GM23338 (cell line): Measurements from ENCODE around the gene FAM83F. TPM values are rescaled to one million over a fixed set of nuclear protein-coding genes. Genes with fewer than 3 reads are reported as not detected.

Experiments used
- ATAC-seq: fragments of 200-7000 bp; cut with Tn5 transposase; 3 replicates; pipeline ENCODE4 v1.9.1; 2020
- DNase-seq: peaks from one replicate; pipeline ENCODE4 v3.0.0-alpha.2; 2015; ENCODE audit warnings: low spot score
- H2AFZ ChIP-seq: fragments of 200-600 bp; sonication (generic); 2 replicates; pipeline ENCODE4 v1.8.0; 2016; ENCODE audit warnings: antibody characterized with exemption, mild to moderate bottlenecking, moderate library complexity
- H3F3A ChIP-seq: fragments of 200-600 bp; sonication (generic); replicated peaks from 2 replicates; pipeline ENCODE4 v1.8.0; 2017; ENCODE audit warnings: antibody characterized with exemption, mixed run types, low read depth
- H3K27ac ChIP-seq: fragments of 200-600 bp; sonication (generic); 2 replicates; pipeline ENCODE4 v1.6.1; 2016; ENCODE audit warnings: low read depth
- H3K27me3 ChIP-seq: fragments of 200-600 bp; sonication (generic); 2 replicates; pipeline ENCODE4 v1.8.0; 2016; ENCODE audit warnings: mild to moderate bottlenecking, mixed run types, moderate library complexity; ENCODE audit not compliant: insufficient read depth
- H3K36me3 ChIP-seq: fragments of 200-600 bp; sonication (generic); 2 replicates; pipeline ENCODE4 v1.8.0; 2016; ENCODE audit warnings: mild to moderate bottlenecking; ENCODE audit not compliant: insufficient read depth
- H3K4me1 ChIP-seq: fragments of 200-600 bp; sonication (generic); 2 replicates; pipeline ENCODE4 v1.8.0; 2016; ENCODE audit warnings: mild to moderate bottlenecking, moderate library complexity; ENCODE audit not compliant: insufficient read depth
- H3K4me2 ChIP-seq: fragments of 200-600 bp; sonication (generic); 2 replicates; pipeline ENCODE4 v1.7.1; 2017; ENCODE audit warnings: mixed run types
- H3K4me3 ChIP-seq: fragments of 200-600 bp; sonication (generic); 2 replicates; pipeline ENCODE4 v1.6.1; 2016; ENCODE audit warnings: mixed run types
- H3K79me2 ChIP-seq: fragments of 200-600 bp; sonication (generic); replicated peaks from 2 replicates; pipeline ENCODE4 v1.8.0; 2017; ENCODE audit warnings: mild to moderate bottlenecking; ENCODE audit not compliant: insufficient read depth
- H3K9me2 ChIP-seq: fragments of 200-600 bp; sonication (generic); 2 replicates; pipeline ENCODE4 v1.8.0; 2017; ENCODE audit not compliant: insufficient read depth
- H4K20me1 ChIP-seq: fragments of 200-600 bp; sonication (generic); replicated peaks from 2 replicates; pipeline ENCODE4 v1.8.0; 2017; ENCODE audit warnings: mild to moderate bottlenecking; ENCODE audit not compliant: insufficient read depth
- H3K27ac Mint-ChIP-seq: 2 replicates; pipeline ENCODE4 v1.8.0; 2020; ENCODE audit warnings: inconsistent platforms, mild to moderate bottlenecking, moderate library complexity, mixed read lengths
- H3K27me3 Mint-ChIP-seq: 3 replicates; pipeline ENCODE4 v1.8.0; 2022; ENCODE audit warnings: low read depth, mild to moderate bottlenecking, moderate library complexity, mixed read lengths, inconsistent platforms; ENCODE audit not compliant: insufficient read depth, poor library complexity
- H3K36me3 Mint-ChIP-seq: 3 replicates; pipeline ENCODE4 v1.8.0; 2021; ENCODE audit warnings: low read depth, mild to moderate bottlenecking, inconsistent platforms, moderate library complexity, mixed read lengths
- H3K4me1 Mint-ChIP-seq: 3 replicates; pipeline ENCODE4 v1.8.0; 2020; ENCODE audit warnings: mild to moderate bottlenecking, inconsistent platforms, mixed read lengths
- H3K4me3 Mint-ChIP-seq: 3 replicates; pipeline ENCODE4 v1.8.0; 2021; ENCODE audit warnings: moderate library complexity, mild to moderate bottlenecking, inconsistent platforms, mixed read lengths
- H3K9me3 Mint-ChIP-seq: 3 replicates; pipeline ENCODE4 v1.8.0; 2020; ENCODE audit warnings: moderate library complexity, mild to moderate bottlenecking, inconsistent platforms, mixed read lengths
- CREB1 ChIP-seq: fragments of 250-450 bp; sonication (Bioruptor Pico); IDR thresholded peaks from 2 replicates; pipeline ENCODE4 v1.5.0; 2020; ENCODE audit warnings: low read depth, mild to moderate bottlenecking, moderate library complexity
- ETS1 ChIP-seq: IDR thresholded peaks from 2 replicates; pipeline ENCODE4 v1.6.1; 2016; ENCODE audit warnings: antibody characterized with exemption
- EZH2 ChIP-seq: fragments of 200-600 bp; sonication (generic); IDR thresholded peaks from one replicate; pipeline ENCODE4 v1.8.0; 2017; ENCODE audit warnings: antibody characterized with exemption, mild to moderate bottlenecking, low read depth; ENCODE audit not compliant: unreplicated experiment
- EZH2phosphoT487 ChIP-seq: fragments of 200-600 bp; sonication (generic); IDR thresholded peaks from one replicate; pipeline ENCODE4 v1.8.1; 2018; ENCODE audit warnings: antibody characterized with exemption; ENCODE audit not compliant: unreplicated experiment
- JUNB ChIP-seq: IDR thresholded peaks from one replicate; pipeline ENCODE4 v1.6.1; 2016; ENCODE audit warnings: antibody characterized with exemption; ENCODE audit not compliant: unreplicated experiment
- NANOG ChIP-seq: IDR thresholded peaks from 2 replicates; pipeline ENCODE4 v1.6.1; 2016; ENCODE audit warnings: antibody characterized with exemption, borderline replicate concordance
- POLR2AphosphoS5 ChIP-seq: IDR thresholded peaks from 2 replicates; pipeline ENCODE4 v1.6.1; 2016; ENCODE audit warnings: antibody characterized with exemption, low read depth
- STAT1 ChIP-seq: IDR thresholded peaks from one replicate; pipeline ENCODE4 v1.6.1; 2016; ENCODE audit warnings: antibody characterized with exemption; ENCODE audit not compliant: unreplicated experiment
- ZNF114 ChIP-seq: fragments of 250-450 bp; sonication (Bioruptor Pico); IDR thresholded peaks from 2 replicates; pipeline ENCODE4 v1.5.0; 2020; ENCODE audit warnings: mild to moderate bottlenecking, moderate library complexity
- ZNF331 ChIP-seq: fragments of 250-450 bp; sonication (Bioruptor Pico); IDR thresholded peaks from 2 replicates; pipeline ENCODE4 v1.5.0; 2020; ENCODE audit warnings: low read depth, mild to moderate bottlenecking, moderate library complexity
- polyA plus RNA-seq: library from polyadenylated mRNA; unstranded; fragments of >200 nt; fragmentation: Nextera tagmentation; extraction: Ambion mirVana; gene quantifications from 2 replicates; pipeline ENCODE4 v1.2.1, GENCODE V29; 2016
- total RNA-seq: library from RNA; depleted of rRNA; stranded (reverse); fragments of >200 nt; shearing (Covaris generic); gene quantifications from 2 replicates; pipeline ENCODE4 v1.2.3, GENCODE V29; 2014
- TF ChIP-seq, protein P1 (sequence below): IDR thresholded peaks from one replicate; pipeline ENCODE4 v1.6.1; 2018; ENCODE audit warnings: antibody characterized with exemption; ENCODE audit not compliant: unreplicated experiment
- TF ChIP-seq, protein P2 (sequence below), 2 experiments: fragments of 200-600 bp in 1 of 2; sonication (generic) in 1 of 2; conservative IDR thresholded peaks; 2 replicates each; pipeline versions ENCODE4 v1.5.1 to v1.6.1; 2016 to 2017; ENCODE audit warnings: antibody characterized with exemption in 2 of 2, low read depth in 2 of 2, mild to moderate bottlenecking in 2 of 2, moderate library complexity in 1 of 2

Gene FAM83F
- total and polyA plus RNA-seq, 2 experiments from 2014 or later, result 3.7 to 15.9 TPM

DNA sequence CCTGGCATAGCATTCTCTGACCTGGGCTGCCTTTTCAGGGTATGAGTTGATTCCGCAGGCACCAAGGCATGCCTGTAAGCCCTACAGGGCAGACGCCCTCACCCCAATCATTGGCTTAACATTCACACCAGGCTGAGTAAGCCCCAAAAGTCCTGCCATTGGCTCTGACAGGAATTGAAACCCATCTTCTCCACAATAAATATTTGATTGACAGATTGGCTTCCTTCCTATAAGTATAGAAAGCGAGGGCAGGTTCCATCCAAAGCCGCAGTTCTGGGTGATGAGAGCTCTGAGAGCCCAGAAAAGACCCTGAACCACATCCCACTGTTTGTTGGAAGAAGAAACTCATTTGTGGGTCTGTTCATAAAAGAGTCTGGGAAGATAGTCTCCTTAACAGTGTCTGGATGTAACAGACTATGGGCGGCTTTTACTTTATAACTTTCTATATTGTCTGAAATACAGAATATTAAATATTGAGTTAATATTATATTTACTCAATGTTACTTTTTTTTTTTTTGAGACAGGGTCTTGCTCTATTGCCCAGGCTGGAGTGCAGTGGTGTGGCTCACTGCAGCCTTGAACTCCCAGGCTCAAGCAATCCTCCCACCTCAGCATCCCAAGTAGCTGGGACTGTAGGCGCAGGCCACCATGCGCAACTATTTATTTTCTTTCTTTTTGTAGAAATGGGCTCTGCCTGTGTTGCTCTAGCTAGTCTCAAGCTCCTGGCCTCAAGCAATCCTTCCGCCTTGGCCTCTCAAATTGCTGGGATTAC is 46.8 kb downstream of the FAM83F start:
- no peak overlapping the region for H3K27ac ChIP-seq
- H3K4me3 ChIP-seq, result no peak overlapping the region
- no peak overlapping the region for H3K4me2 ChIP-seq
- ATAC-seq, result no peak
- Mint-ChIP-seq H3K36me3 (no peaks in the 10 kb centered on the region), H3K4me1 (peaks cover 9% of the 10 kb centered on the region), H3K4me3 (no peak overlapping the region), H3K27me3 (peaks cover 10% of the 10 kb centered on the region), H3K27ac (no peak overlapping the region), H3K9me3 (no peaks in the 10 kb centered on the region)
- H3K9me2 ChIP-seq, result no peaks in the 10 kb centered on the region
- H3K79me2 ChIP-seq, result peaks cover 12% of the 10 kb centered on the region
- H2AFZ ChIP-seq, result no peak overlapping the region
- no peak for TF ChIP-seq ZNF114 (CRISPR knock-in tag)
- TF ChIP-seq EZH2phosphoT487, result no peak
- TF ChIP-seq, protein P1, sequence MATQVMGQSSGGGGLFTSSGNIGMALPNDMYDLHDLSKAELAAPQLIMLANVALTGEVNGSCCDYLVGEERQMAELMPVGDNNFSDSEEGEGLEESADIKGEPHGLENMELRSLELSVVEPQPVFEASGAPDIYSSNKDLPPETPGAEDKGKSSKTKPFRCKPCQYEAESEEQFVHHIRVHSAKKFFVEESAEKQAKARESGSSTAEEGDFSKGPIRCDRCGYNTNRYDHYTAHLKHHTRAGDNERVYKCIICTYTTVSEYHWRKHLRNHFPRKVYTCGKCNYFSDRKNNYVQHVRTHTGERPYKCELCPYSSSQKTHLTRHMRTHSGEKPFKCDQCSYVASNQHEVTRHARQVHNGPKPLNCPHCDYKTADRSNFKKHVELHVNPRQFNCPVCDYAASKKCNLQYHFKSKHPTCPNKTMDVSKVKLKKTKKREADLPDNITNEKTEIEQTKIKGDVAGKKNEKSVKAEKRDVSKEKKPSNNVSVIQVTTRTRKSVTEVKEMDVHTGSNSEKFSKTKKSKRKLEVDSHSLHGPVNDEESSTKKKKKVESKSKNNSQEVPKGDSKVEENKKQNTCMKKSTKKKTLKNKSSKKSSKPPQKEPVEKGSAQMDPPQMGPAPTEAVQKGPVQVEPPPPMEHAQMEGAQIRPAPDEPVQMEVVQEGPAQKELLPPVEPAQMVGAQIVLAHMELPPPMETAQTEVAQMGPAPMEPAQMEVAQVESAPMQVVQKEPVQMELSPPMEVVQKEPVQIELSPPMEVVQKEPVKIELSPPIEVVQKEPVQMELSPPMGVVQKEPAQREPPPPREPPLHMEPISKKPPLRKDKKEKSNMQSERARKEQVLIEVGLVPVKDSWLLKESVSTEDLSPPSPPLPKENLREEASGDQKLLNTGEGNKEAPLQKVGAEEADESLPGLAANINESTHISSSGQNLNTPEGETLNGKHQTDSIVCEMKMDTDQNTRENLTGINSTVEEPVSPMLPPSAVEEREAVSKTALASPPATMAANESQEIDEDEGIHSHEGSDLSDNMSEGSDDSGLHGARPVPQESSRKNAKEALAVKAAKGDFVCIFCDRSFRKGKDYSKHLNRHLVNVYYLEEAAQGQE, result no peak
- no peak for TF ChIP-seq NANOG
- no peak for TF ChIP-seq ZNF331
- TF ChIP-seq, protein P2, sequence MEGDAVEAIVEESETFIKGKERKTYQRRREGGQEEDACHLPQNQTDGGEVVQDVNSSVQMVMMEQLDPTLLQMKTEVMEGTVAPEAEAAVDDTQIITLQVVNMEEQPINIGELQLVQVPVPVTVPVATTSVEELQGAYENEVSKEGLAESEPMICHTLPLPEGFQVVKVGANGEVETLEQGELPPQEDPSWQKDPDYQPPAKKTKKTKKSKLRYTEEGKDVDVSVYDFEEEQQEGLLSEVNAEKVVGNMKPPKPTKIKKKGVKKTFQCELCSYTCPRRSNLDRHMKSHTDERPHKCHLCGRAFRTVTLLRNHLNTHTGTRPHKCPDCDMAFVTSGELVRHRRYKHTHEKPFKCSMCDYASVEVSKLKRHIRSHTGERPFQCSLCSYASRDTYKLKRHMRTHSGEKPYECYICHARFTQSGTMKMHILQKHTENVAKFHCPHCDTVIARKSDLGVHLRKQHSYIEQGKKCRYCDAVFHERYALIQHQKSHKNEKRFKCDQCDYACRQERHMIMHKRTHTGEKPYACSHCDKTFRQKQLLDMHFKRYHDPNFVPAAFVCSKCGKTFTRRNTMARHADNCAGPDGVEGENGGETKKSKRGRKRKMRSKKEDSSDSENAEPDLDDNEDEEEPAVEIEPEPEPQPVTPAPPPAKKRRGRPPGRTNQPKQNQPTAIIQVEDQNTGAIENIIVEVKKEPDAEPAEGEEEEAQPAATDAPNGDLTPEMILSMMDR (conservative IDR thresholded peaks at IDR 0.05; ENCODE audit: low read depth in 2 of 2), result no peak
- TF ChIP-seq CREB1 (CRISPR knock-in tag), result no peak
- no peak for TF ChIP-seq ETS1
- no peak for TF ChIP-seq JUNB
- TF ChIP-seq EZH2, result no peak
- TF ChIP-seq POLR2AphosphoS5, result no peak
- TF ChIP-seq STAT1, result no peak
- no peaks in the 10 kb centered on the region; the same call in 1 of the 2 replicates for H4K20me1 ChIP-seq
- DNase-seq, result no peak
- no peaks in the 10 kb centered on the region for H3F3A ChIP-seq
- no peaks in the 10 kb centered on the region for H3K4me1 ChIP-seq
- peaks cover 6% of the 10 kb centered on the region; the same call in 1 of the 2 replicates for H3K27me3 ChIP-seq
- H3K36me3 ChIP-seq, result no peaks in the 10 kb centered on the region
